K562 (cell line): ENCODE measurements around the gene CDC14B. TPM values are rescaled to one million over a fixed set of nuclear protein-coding genes. Genes with fewer than 3 reads are reported as not detected.

Source experiments
- GABPB2 ChIP-seq: fragments of 250-450 bp; sonication (Bioruptor Pico); conservative IDR thresholded peaks from 2 replicates; pipeline ENCODE4 v1.5.1; 2021; ENCODE audit warnings: mild to moderate bottlenecking
- MIER1 ChIP-seq: fragments of 450-650 bp; IDR thresholded peaks from 2 replicates; pipeline ENCODE4 v1.6.1; 2016; ENCODE audit warnings: antibody characterized with exemption, mild to moderate bottlenecking, low read depth
- SRSF3 ChIP-seq: fragments of 200-400 bp; formaldehyde crosslinking; IDR thresholded peaks from 2 replicates; pipeline ENCODE4 v1.6.1; 2016; ENCODE audit warnings: mild to moderate bottlenecking, low read length, moderate library complexity; ENCODE audit not compliant: insufficient read depth
- TRIM28 ChIP-seq: fragments of 450-650 bp; IDR thresholded peaks from 2 replicates; pipeline ENCODE4 v1.6.1; 2017
- ZBED1 ChIP-seq: IDR thresholded peaks from 2 replicates; pipeline ENCODE4 v1.6.1; 2014
- ZNF347 ChIP-seq: fragments of 450-650 bp; formaldehyde crosslinking; IDR thresholded peaks from 2 replicates; pipeline ENCODE4 v1.4.0; 2020; ENCODE audit warnings: low read depth, mild to moderate bottlenecking, moderate library complexity
- ZNF77 ChIP-seq: fragments of 250-450 bp; sonication (Bioruptor Pico); IDR thresholded peaks from 2 replicates; pipeline ENCODE4 v1.5.0; 2020
- polyA plus RNA-seq, 8 experiments: library from polyadenylated mRNA; depleted of rRNA in 4 of 8; stranded (reverse) in 5 of 8; unstranded in 3 of 8; fragments of >200 nt; fragmentation: Nextera tagmentation in 2 of 8; fragmentation: Illumina TruSeq in 1 of 8; extraction: Ambion mirVana in 2 of 8; extraction: Trizol in 1 of 8; gene quantifications; 2 replicates each; pipeline versions ENCODE4 v1.2.1 to v1.2.3, GENCODE V29; 2011 to 2014; ENCODE audit warnings: inconsistent platforms in 1 of 8, missing spikeins in 1 of 8
- total RNA-seq, 7 experiments: library from RNA; depleted of rRNA in 6 of 7; stranded (reverse); fragments of >200 nt in 6 of 7; fragmentation: Illumina TruSeq in 2 of 7; extraction: Trizol in 2 of 7; gene quantifications; 2 replicates each; pipeline versions ENCODE4 v1.2.1 to v1.2.3, GENCODE V29; 2011 to 2021; ENCODE audit warnings: low replicate concordance in 1 of 7
- TF ChIP-seq, protein P1 (sequence below): fragments of 450-650 bp; IDR thresholded peaks from 2 replicates; pipeline ENCODE4 v1.6.1; 2016; ENCODE audit warnings: mild to moderate bottlenecking, moderate library complexity

Gene CDC14B
- total and polyA plus RNA-seq, 9 of the 15 experiments (the other 6 are each of a cell fraction or from before 2014, with no cell fraction given), result 1.4 to 6.0 (median 3.8) TPM

DNA sequence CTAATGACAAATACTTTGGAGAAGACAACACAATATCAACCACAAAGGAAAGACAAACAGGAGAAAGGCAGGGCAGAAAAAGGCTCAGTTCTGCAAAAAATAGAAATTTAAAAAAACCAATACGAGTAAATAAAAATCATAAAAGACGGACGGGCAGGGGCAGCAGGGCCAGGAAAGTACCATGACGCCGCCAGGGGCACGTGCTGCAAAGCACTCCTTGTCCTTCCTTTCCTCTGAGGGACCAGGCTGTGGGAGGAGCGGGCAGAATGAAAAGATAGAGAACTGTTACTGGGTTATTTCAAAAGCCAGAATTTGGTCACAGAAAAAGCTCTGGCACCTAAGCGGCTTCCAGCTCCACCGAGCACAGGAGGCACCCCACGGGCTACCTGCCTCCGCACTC lies 115.7 kb downstream of the CDC14B start (continued):
- TF ChIP-seq, protein P1, sequence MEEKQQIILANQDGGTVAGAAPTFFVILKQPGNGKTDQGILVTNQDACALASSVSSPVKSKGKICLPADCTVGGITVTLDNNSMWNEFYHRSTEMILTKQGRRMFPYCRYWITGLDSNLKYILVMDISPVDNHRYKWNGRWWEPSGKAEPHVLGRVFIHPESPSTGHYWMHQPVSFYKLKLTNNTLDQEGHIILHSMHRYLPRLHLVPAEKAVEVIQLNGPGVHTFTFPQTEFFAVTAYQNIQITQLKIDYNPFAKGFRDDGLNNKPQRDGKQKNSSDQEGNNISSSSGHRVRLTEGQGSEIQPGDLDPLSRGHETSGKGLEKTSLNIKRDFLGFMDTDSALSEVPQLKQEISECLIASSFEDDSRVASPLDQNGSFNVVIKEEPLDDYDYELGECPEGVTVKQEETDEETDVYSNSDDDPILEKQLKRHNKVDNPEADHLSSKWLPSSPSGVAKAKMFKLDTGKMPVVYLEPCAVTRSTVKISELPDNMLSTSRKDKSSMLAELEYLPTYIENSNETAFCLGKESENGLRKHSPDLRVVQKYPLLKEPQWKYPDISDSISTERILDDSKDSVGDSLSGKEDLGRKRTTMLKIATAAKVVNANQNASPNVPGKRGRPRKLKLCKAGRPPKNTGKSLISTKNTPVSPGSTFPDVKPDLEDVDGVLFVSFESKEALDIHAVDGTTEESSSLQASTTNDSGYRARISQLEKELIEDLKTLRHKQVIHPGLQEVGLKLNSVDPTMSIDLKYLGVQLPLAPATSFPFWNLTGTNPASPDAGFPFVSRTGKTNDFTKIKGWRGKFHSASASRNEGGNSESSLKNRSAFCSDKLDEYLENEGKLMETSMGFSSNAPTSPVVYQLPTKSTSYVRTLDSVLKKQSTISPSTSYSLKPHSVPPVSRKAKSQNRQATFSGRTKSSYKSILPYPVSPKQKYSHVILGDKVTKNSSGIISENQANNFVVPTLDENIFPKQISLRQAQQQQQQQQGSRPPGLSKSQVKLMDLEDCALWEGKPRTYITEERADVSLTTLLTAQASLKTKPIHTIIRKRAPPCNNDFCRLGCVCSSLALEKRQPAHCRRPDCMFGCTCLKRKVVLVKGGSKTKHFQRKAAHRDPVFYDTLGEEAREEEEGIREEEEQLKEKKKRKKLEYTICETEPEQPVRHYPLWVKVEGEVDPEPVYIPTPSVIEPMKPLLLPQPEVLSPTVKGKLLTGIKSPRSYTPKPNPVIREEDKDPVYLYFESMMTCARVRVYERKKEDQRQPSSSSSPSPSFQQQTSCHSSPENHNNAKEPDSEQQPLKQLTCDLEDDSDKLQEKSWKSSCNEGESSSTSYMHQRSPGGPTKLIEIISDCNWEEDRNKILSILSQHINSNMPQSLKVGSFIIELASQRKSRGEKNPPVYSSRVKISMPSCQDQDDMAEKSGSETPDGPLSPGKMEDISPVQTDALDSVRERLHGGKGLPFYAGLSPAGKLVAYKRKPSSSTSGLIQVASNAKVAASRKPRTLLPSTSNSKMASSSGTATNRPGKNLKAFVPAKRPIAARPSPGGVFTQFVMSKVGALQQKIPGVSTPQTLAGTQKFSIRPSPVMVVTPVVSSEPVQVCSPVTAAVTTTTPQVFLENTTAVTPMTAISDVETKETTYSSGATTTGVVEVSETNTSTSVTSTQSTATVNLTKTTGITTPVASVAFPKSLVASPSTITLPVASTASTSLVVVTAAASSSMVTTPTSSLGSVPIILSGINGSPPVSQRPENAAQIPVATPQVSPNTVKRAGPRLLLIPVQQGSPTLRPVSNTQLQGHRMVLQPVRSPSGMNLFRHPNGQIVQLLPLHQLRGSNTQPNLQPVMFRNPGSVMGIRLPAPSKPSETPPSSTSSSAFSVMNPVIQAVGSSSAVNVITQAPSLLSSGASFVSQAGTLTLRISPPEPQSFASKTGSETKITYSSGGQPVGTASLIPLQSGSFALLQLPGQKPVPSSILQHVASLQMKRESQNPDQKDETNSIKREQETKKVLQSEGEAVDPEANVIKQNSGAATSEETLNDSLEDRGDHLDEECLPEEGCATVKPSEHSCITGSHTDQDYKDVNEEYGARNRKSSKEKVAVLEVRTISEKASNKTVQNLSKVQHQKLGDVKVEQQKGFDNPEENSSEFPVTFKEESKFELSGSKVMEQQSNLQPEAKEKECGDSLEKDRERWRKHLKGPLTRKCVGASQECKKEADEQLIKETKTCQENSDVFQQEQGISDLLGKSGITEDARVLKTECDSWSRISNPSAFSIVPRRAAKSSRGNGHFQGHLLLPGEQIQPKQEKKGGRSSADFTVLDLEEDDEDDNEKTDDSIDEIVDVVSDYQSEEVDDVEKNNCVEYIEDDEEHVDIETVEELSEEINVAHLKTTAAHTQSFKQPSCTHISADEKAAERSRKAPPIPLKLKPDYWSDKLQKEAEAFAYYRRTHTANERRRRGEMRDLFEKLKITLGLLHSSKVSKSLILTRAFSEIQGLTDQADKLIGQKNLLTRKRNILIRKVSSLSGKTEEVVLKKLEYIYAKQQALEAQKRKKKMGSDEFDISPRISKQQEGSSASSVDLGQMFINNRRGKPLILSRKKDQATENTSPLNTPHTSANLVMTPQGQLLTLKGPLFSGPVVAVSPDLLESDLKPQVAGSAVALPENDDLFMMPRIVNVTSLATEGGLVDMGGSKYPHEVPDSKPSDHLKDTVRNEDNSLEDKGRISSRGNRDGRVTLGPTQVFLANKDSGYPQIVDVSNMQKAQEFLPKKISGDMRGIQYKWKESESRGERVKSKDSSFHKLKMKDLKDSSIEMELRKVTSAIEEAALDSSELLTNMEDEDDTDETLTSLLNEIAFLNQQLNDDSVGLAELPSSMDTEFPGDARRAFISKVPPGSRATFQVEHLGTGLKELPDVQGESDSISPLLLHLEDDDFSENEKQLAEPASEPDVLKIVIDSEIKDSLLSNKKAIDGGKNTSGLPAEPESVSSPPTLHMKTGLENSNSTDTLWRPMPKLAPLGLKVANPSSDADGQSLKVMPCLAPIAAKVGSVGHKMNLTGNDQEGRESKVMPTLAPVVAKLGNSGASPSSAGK, result no peak
- TF ChIP-seq ZNF77 (CRISPR knock-in tag) (no peak), MIER1 (no peak), ZBED1 (no peak), TRIM28 (no peak), ZNF347 (CRISPR knock-in tag) (no peak), SRSF3 (no peak), GABPB2 (CRISPR knock-in tag) (no peak)
